SKM-1 treated with dmso at 0.1 percent for 144 hours (cell line): Measurements from ENCODE around the gene TMEM41B.

Experiments
- DNase-seq: peaks from one replicate; lab custom pipeline; 2025; ENCODE audit not compliant: unreplicated experiment; lab: John Stamatoyannopoulos, UW

Gene TMEM41B

DNA sequence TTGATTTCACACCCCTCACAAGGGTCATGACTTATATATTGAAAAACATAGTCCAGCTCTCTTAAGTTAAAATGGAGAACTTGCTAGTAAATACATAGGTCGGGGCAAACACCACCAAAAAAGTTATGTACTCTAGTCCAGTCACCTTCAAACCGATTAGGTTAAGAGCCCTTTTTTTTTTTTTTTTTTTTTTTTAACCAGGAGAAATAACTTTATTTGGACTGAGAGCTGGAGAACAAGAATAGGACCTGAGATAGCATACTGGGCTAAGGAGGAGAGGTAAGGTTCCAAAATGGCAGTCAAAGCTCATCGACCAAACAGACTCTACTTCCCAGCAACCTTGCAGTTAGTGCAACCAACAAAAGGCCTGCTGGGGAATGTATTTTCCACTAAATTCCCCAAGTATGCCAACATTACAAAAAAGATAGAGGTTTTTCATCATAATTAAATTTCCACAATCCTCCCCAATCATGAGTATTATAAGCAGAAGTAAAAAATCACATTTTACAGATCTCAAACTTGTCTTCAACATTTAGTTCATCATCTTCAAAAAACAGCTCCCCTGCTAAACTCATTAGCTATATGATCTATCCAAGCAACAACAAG, 3.8 kb downstream of the TMEM41B start:
- DNase-seq, result no peak

DNA sequence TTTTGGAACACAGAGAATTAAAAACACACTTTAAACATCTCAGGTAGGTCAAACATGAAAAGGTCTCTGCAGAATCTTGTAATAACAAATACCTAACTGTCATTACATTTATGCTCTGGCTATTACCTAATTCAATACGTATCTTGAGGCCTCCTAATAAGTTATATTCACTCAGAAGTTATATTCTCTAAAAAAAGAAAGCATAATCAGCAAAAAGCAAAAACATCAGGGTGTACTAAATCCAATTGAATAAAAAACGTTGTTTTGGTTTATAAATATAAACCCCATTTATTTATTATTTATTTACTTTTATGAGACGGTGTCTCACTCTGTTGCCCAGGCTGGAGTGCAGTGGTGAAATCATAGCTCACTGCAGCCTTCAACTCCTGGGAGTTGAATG, 10.2 kb downstream of the TMEM41B start:
- no peak for DNase-seq

DNA sequence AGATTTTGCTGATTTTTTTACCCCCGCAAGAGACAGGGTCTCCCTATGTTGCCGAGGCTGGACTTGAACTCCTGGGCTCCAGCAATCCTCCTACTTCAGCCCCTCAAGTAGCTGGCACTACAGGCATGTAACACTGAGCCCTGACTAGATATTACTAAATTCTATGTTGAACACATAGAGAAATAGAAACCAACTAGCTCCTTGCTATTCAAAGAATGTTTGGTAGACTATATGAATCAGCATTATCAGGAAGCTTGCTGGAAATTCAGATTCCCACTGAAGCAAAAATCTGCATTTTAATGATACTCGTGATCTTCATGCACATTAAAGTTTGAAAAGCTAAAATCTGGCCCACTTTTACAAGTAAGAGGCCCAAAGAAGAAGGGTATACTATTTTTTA, 11.9 kb downstream of the TMEM41B start:
- no peak for DNase-seq

DNA sequence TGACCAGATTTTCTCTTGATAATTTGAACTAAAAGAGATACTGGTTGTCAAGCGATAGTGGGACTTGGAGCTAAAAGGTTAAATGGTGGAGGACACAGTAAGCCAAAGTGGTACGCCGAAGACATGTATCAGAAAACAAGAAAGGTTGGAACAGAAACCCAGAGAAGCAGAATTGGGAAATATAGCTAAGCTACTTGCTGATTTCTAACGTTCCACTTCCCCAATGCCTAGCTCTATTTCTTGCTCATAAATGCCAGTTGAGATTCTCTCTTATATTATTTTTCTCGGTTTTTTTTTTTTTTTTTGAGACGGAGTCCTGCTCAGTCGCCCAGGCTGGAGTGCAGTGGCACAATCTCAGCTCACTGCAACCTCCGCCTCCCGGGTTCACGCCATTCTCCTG, 12.7 kb downstream of the TMEM41B start:
- peak; percentile 30 for DNase-seq

DNA sequence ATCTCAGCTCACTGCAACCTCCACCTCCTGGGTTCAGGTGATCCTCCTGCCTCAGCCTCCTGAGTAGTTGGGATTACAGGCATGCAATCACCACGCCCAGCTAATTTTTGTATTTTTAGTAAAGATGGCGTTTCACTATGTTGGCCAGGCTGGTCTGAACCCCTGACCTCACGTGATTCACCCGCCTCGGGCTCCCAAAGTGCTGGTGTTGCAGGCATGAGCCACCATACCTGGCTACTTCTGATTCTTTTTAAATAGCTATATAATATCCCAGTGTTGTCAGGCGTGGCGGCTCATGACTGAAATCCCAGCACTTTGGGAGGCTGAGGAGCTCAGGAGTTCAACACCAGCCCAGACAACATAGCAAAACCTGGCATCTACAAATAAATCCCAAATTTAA, 20.7 kb downstream of the TMEM41B start:
- DNase-seq, result no peak

DNA sequence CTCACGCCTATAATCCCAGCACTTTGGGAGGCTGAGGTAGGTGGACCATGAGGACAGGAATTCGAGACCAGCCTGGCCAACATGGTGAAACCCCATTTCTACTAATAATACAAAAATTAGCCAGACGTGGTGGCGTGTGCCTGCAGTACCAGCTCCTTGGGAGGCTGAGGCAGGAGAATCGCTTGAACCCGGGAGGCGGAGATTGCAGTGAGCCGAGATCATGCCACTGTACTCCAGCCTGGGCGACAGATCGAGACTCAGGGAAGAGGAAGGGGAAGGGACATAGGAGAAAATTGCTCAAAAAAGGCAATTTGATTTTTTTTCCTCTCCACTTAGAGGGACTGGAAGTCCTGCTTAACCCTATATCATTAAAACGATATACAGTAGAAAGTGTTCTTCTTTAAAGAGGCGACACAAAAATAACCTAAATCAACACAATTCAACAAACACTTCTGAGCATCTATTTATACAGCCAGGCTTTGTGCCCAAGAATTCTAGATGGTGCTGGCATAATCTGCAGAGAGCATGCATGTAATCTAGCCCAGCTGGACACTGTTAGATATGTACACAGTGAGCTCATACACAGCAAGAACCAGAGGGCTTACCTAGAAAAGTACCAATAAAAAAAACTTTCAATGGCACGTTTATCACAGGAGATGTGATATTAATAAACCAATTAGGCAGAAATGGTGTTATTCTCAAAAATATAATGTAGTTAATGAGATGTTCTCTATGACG, 28.4 kb downstream of the TMEM41B start:
- no peak for DNase-seq

DNA sequence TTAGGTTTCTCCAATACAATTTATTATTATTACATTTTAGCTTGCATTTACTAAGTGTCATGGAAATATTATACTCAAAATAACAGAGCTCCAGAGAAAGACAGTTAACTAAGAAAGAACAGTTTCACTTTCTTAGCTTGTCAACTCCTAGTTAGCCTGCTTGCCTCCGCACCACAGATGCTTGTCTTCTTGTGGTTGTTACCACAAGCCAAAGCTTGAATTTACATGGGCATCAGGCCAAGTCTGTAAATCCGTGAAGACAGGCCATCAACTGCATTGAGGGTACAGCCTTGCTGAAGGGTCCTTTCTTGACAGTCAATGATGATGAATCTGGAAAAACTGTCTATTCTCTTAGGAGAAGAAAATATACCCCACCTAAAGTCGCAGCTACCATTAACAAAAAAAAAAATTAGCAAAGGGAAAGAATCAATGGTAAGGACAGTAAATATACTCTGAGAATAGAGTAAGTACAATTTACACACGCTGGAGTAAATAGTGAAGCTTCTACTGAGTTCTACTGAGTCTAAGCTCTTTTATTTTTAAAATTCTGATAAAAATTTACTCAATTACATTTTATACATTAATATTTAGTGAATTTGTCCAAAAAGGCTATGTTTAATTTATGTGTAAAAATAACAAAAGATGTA, 33.6 kb downstream of the TMEM41B start:
- DNase-seq, result peak; percentile 11

DNA sequence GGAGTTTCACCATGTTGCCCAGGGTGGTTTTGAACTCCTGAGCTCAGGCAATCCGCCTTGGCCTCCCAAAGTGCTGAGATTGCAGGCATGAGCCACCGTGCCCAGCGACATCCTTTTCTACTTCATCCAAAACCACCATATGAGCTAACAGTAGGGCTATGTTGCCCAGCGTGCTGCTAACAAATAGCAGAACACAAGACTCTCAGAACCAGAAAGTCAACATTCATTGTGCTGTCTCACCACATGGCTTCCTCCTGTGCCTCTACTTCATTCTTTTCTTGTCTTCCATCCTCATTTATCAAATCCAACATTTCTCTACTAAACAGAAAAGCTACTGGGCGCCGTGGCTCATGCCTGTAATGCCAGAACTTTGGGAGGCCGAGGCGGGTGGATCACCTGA, 37.2 kb downstream of the TMEM41B start:
- no peak for DNase-seq

DNA sequence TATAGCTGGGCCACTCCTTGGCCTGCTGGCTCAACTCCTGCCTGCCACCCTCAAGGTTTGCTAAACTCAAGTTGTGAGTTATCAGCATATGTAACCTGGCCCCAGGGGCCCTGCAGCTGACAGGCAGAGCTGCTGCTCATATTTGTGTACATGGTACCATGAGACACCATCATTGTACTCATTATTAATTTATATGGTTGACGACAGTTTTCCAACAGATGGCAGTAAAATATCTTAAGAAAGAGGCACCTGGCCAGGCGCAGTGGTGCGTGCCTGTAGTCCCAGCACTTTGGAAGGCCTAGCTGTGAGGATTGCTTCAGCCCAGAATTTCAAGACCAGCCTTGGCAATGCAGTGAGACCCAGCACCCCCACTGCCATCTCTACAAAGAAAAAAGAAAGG, 37.8 kb downstream of the TMEM41B start:
- DNase-seq, result no peak

DNA sequence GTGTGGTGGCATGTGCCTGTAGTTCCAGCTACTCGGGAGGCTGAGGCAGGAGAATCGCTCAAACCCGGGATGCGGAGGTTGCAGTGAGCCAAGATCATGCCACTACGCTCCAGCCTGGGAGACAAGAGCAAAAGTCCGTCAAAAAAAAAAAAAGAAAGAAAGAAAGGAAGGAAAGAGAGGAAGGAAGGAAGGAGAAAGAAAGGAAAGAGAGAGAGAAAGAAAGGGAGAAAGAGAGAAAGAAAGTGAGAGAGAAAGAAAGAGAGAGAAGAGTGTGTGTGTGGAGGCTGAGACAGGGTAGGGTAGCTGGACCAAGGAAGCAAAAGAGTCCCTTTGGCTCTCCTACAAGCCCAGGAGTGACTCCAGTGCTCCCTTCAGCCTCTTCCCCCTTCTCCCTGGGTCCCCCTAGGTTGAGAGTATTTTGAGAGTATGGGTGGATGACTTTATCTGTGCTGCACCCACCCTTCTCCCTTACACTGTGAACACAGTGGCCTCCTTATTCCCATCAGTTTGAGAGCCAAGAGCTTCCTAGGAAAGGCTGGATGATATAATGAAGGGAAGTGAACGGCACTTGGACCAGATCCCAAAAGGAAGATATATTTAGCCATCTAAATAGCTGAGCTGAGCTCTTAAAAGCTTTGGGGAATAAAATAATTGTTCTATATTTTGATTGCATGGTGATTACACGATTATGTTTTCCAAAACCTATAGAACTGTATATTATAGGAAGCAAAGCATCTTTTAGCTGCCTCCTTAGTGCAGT, 39.7 kb downstream of the TMEM41B start:
- DNase-seq, result no peak

DNA sequence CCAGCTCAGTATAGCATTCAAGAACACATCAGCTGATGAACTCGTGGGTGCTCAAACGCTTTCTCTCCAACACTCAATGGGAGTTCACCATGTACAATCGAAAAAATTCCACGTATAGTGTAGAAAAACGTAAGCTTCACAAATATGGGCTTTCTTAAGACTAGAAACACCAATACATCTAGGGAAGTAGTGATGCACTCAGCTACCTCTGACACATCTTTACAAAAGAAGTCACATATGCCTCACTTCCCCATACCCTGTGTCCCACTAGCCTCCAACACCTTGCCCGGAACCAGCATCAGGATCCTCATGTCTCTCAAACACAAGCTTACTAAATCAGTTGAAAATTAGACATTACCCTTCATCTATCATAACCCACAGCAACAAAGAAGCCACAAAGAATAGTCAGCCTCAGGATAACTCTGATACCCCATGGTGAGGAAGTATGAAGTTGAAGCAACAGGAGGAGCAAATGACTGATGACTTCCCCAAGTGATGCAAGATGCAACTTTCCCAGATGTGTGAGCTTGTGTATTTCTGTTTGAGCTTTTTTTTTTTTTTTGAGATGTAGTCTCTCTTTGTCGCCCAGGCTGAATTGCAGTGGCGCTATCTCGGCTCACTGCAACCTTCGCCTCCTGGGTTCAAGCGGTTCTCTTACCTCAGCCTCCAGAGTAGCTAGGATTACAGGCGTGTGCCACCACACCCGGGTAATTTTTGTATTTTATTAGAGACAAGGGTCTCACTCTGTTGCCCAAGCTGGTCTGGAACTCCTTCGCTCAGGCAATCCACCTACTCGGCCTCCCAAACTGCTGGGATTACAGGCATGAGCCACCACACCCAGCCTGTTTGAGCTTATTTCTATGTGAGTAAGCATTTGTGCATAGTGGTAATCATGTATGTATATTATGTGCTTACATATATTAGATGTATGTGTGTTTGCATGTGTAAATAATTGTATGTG, 40.7 kb downstream of the TMEM41B start:
- DNase-seq, result peak; percentile 94

DNA sequence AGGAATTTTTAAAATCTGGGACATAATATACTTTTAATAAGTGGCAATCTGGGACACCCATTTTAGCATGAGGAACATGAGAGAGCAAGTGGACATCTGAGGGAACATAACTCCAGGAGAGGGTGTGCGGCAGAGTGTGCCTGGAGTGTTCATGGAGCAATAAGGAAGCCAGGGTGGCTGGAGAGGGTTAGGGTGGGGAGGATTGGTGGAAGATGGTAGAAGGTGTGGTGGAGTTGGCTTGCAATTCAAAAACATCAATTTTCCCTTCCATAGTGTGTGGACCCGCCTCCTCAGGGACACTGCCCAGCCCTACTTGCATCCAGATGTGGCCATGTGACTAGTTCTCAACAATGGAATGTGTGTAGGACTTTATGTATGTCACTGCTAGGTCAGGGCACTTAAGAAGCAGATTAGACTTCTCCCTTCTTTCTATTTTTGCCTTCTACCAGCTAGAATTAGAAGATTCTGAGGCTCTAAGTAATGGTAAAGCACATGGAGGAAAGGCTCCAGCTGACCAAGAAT, 44.8 kb downstream of the TMEM41B start:
- no peak for DNase-seq

DNA sequence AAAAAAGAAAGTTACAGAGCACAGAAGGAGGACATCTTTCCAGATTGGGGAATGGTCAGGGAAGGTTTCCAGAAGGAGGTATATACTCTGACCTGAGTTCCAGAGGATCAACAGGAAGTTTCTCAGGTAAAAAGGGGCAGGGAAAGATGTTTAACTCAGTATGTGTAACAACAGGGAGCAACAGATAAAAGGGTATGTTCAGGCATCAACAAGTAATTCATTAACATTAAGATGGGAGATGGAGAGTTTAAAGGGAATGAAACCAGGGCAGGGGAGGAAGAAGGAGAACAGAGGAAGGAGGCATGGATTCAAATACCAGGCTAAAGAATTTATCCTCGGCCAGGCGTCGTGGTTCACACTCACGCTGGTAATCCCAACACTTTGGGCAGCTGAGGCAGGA, 46.7 kb downstream of the TMEM41B start:
- no peak for DNase-seq

DNA sequence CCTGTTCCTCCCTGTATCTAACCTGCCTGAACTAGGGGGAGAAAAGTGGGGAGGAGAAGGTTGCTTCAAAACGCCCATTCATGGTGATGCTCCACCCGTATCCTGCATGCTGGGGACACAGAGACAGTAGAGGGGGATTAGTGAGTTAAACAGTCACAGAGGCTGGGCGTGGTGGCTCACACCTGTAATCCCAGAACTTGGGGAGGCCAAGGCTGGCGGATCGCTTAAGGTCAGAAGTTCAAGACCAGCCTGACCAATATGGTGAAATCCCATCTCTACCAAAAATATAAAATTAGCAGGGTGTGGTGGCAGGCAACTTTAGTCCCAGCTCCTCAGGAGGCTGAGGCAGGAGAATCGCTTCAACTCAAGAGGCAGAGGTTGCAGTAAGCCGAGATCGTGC, 47.5 kb downstream of the TMEM41B start:
- no peak for DNase-seq

DNA sequence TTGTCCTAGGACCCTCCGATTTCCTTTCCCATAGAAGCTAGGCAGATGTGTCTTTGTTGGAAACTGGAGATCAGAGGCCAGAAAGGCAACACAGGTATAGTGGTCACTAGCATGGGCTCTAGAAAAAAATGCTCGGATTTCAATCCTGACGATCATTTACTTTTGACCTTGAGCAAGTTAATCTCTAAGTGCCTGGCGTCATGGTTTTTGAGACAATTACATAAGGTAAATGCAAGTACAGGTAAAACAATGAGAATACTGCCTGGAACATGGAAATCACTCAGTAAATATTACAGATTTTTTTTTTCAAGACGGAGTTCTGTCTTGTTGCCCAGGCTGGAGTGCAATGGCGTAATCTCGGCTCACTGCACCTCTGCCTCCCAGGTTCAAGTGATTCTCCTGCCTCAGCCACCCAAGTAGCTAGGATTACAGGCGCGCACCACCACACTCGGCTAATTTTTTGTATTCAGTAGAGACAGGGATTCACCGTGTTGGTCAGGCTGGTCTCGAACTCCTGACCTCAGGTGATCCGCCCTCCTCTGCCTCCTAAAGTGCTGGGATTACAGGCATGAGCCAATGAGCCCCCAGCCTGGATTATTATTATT, 48.2 kb downstream of the TMEM41B start:
- DNase-seq, result no peak

DNA sequence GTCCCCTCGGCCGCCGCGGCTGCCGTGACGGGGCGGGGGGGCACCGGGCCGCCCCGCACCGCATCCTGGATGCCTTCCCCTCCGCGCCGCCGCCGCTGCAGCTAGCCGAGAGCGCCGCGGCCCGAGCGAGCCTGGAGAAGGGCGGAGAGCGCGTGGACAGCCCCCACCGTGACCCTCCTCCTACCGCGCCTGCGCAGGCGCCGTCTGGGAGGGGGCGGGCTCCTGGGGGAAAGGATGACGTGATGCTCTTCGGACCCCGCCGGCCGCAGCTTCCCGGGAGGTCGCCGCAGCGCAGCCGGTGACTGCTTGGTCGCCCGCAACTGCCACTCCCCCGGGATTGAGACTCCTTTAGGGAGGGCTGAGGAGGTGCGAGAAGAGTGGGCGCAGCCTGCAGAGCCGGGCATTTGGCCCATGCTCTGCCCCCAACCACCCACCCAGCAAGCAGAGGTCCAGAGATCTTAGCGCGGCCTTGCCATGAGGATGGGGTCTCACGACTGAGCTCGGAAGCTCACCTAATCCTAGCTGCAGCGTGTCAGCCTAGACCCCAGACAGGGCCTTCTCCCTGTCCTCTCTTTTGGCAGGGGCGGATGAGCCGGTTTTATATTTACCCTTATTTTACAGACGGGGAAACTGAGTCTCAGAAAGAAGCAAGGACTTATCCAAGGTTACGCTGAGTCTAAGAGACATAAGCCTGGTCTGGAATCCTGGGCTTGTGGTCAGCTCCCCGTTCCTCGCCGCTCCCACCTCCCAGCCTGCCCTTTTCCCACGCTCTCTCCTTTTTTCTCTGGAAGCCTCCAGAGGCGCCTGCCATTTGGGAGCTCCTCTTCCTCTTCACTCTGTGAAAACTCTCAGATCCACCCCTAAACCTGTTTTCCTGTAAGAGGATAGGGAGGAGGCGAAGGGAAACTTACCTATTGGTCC, 48.9 kb downstream of the TMEM41B start, which contains the start of gene DENND5A:
Gene DENND5A, minus strand, starts transcription at position 140 of the 921 bp plus-strand sequence. CDS start 281 bp downstream, outside the sequence.
- peak; percentile 57 for DNase-seq

DNA sequence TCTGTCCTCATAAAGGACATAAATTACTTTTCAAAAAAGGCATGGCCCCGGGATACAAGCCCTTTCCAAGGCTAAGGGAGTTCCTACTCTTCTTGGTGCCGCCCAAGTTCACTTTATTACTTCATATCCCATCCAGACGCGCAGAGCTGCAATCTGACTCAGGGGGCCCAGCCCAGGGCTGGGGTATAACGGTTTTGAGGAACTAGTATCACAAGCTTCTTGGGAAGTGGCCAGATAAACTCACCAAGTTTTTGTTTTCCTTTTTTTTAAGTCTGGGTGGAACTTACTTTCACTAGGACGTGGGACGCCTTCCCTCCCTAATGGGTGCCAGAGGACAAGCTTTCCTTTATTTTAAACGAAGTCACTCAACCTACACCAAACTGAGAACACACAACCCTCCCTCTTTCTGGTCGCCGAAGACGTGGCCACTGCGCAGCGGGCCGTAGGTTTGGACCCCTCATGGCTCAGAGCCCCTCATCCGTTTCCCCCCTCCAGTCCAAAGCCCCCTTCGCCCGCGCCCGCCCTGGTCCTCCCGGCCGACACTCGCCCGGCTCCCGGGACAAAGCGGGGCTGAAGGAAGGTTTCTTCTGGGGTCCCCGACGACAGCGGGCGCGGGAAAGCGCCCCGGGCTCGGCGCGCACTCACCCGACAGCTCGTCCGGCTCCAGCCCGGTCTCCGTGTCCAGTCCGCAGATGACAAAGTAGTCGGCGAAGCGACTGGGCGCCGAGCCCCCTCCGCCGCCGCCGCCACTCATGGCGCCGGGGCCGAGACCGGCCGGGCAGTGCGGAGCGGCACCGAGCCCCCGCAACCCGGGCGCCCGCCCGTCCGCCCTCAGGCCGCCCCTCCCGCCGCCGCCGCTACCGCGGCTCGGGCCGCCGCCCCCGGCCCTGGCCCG, 49.8 kb downstream of the TMEM41B start:
- peak; percentile 91 for DNase-seq

DNA sequence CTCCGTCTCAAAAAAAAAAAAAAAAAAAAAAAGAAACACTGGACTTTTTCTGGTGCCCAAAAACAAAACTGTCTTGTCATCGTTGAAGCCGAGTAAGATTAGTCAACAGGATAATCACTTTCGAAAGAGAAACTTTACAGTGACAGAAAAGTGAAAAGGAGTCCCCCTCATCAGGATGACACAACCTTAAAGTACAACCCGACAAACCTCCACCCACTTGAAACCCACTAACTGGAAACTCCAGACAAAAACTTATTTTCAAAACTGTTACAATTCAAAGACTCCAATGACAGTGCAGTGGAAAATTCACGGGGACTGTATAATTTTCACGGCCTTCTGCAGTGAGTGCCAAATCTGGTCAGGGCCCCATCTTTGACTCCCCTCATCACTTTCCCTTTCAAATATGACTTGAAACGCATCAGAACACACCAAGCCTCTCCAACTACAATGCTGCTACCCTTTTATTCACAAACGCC, 50.5 kb downstream of the TMEM41B start:
- DNase-seq, result peak; percentile 66
